OCI-LY7 (cell line): Measurements from ENCODE around the gene GLCE. TPM values are rescaled to one million over a fixed set of nuclear protein-coding genes. Genes with fewer than 3 reads are reported as not detected.

Experiments used
- BruUV-seq: library from RNA; stranded (reverse); fragments of 400-500 nt; replicated peaks from 2 replicates; lab custom pipeline; 2021; lab: Mats Ljungman, UMichigan
- CTCF ChIA-PET: fragments of 300-600 bp; sonication (Branson Sonifier 250); formaldehyde crosslinking; loops from one replicate; lab custom pipeline; 2022; ENCODE audit warnings: antibody characterized with exemption; ENCODE audit not compliant: unreplicated experiment; lab: Charles Lee
- POLR2A ChIA-PET: fragments of 300-600 bp; sonication (Branson Sonifier 250); formaldehyde crosslinking; loops from one replicate; lab custom pipeline; 2022; ENCODE audit warnings: antibody characterized with exemption; lab: Charles Lee
- DNase-seq: peaks from one replicate; pipeline ENCODE4 v3.0.0-alpha.2; 2015; ENCODE audit warnings: low spot score
- H2AFZ ChIP-seq: fragments of 200-600 bp; sonication (generic), shearing (Covaris generic); 2 replicates; pipeline ENCODE4 v1.6.1; 2014; ENCODE audit warnings: mild to moderate bottlenecking, antibody characterized with exemption, low read length, moderate library complexity
- H3K27ac ChIP-seq: fragments of 200-600 bp; sonication (generic); 2 replicates; pipeline ENCODE4 v1.5.1; 2014; ENCODE audit warnings: mixed run types, low read depth, mild to moderate bottlenecking, moderate library complexity, low read length, inconsistent platforms; ENCODE audit not compliant: poor library complexity, severe bottlenecking
- H3K36me3 ChIP-seq: fragments of 200-600 bp; sonication (generic); 2 replicates; pipeline ENCODE4 v1.6.1; 2014; ENCODE audit warnings: mild to moderate bottlenecking, antibody characterized with exemption, low read length, moderate library complexity, mixed read lengths; ENCODE audit not compliant: insufficient read depth
- H3K4me1 ChIP-seq: fragments of 200-600 bp; sonication (generic); 2 replicates; pipeline ENCODE4 v1.5.1; 2014; ENCODE audit warnings: mild to moderate bottlenecking, low read length; ENCODE audit not compliant: insufficient read depth, poor library complexity, severe bottlenecking
- H3K4me2 ChIP-seq: fragments of 200-600 bp; sonication (generic); 2 replicates; pipeline ENCODE4 v1.6.1; 2014; ENCODE audit warnings: mild to moderate bottlenecking, low read length
- H3K4me3 ChIP-seq: fragments of 200-600 bp; sonication (generic); 2 replicates; pipeline ENCODE4 v1.5.1; 2014; ENCODE audit warnings: mild to moderate bottlenecking, low read depth, low read length; ENCODE audit not compliant: poor library complexity, severe bottlenecking
- H3K79me2 ChIP-seq: fragments of 200-600 bp; sonication (generic); 2 replicates; pipeline ENCODE4 v1.6.1; 2016; ENCODE audit warnings: low read depth, mild to moderate bottlenecking, low read length, moderate library complexity, mixed read lengths; ENCODE audit not compliant: insufficient read depth
- H3K9me2 ChIP-seq: fragments of 200-600 bp; sonication (generic); 2 replicates; pipeline ENCODE4 v1.6.1; 2016; ENCODE audit warnings: mild to moderate bottlenecking, low read length, mixed read lengths; ENCODE audit not compliant: insufficient read depth
- H3K9me3 ChIP-seq: fragments of 200-600 bp; sonication (generic); 2 replicates; pipeline ENCODE4 v1.6.1; 2014; ENCODE audit warnings: mild to moderate bottlenecking, mixed run types, low read length, mixed read lengths
- H4K20me1 ChIP-seq: fragments of 200-600 bp; sonication (generic); 2 replicates; pipeline ENCODE4 v1.6.1; 2014; ENCODE audit warnings: mild to moderate bottlenecking, antibody characterized with exemption, low read length, moderate library complexity, mixed read lengths; ENCODE audit not compliant: insufficient read depth
- CTCF ChIP-seq: fragments of 200-600 bp; sonication (generic); conservative IDR thresholded peaks from 2 replicates; pipeline ENCODE4 v1.5.1; 2014; ENCODE audit warnings: mild to moderate bottlenecking, antibody characterized with exemption, low read length, moderate library complexity, mixed read lengths
- EZH2phosphoT487 ChIP-seq: fragments of 200-600 bp; sonication (generic); IDR thresholded peaks from 2 replicates; pipeline ENCODE4 v1.6.1; 2018; ENCODE audit warnings: low read depth, borderline replicate concordance, mild to moderate bottlenecking, mixed run types, antibody characterized with exemption, low read length, moderate library complexity, mixed read lengths
- intact Hi-C: fragments of 100-400 bp; cut with micrococcal nuclease; formaldehyde crosslinking; loops from one replicate; pipeline ENCODE4 v1.10.0; 2022; ENCODE audit not compliant: unreplicated experiment
- total RNA-seq, 2 experiments: library from RNA; depleted of rRNA in 1 of 2; stranded (reverse); fragments of >200 nt in 1 of 2; shearing (Covaris generic) in 1 of 2; gene quantifications; 2 replicates each; pipeline ENCODE4 v1.2.3, GENCODE V29; 2014 to 2022

GLCE gene
- total RNA-seq, 2 experiments from 2014 or later = 7.0 to 7.1 TPM

GRCh38 chr15:69135499-69135898 lies 24.9 kb upstream of the GLCE start:
- no peak overlapping the region for H2AFZ ChIP-seq
- no peak overlapping the region for H3K4me3 ChIP-seq
- no peaks in the 10 kb centered on the region for H3K9me2 ChIP-seq
- no peak overlapping the region for H3K4me2 ChIP-seq
- no TSS peak for BruUV-seq
- no peak overlapping the region for H3K27ac ChIP-seq
- no peaks in the 10 kb centered on the region for H3K9me3 ChIP-seq
- intact Hi-C loops = no loop called here
- DNase-seq = no peak
- no peaks in the 10 kb centered on the region for H3K79me2 ChIP-seq
- POLR2A ChIA-PET = no interaction called here
- TF ChIP-seq EZH2phosphoT487 (no peak), CTCF (no peak)
- H3K4me1 ChIP-seq = peaks cover 7% of the 10 kb centered on the region
- H3K36me3 ChIP-seq = no peaks in the 10 kb centered on the region
- no peaks in the 10 kb centered on the region for H4K20me1 ChIP-seq
- CTCF ChIA-PET = no interaction called here

DNA sequence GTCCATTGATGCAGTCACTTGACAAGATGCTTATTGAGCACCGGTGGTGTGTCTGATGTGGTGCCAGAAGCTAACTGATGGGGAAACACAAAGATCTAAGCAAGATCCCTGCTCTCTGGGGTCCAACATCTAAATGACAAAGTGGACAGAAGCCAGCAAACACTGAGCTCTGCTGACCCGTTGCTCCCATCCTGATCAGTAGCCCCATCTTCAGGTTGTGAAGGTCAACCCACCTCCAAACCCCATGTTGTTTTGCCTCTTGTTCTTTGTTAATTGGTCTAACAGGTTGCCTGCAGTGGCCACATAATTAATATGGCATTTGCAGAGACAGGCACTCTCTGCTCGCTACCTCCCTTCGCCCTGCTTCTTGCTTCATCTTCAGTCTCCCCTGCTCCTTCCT lies 21.5 kb upstream of the GLCE start:
- no peak overlapping the region for H3K27ac ChIP-seq
- intact Hi-C loops = no loop called here

More for the DNA sequence above, 21.5 kb upstream of the GLCE start:
- DNase-seq = no peak
- no peaks in the 10 kb centered on the region for H4K20me1 ChIP-seq
- H3K4me1 ChIP-seq = no peaks in the 10 kb centered on the region
- no peaks in the 10 kb centered on the region for H3K36me3 ChIP-seq
- CTCF ChIA-PET = no interaction called here
- no peaks in the 10 kb centered on the region for H3K9me2 ChIP-seq
- H2AFZ ChIP-seq = no peak overlapping the region
- H3K9me3 ChIP-seq = no peaks in the 10 kb centered on the region
- no peak overlapping the region for H3K4me3 ChIP-seq
- POLR2A ChIA-PET = interaction anchor here (0.6 kb wide), 1 partner anchor 482 kb away, joined by 3 read pairs; no protein-coding TSS in a partner anchor
- H3K4me2 ChIP-seq = no peak overlapping the region
- no TSS peak for BruUV-seq
- TF ChIP-seq EZH2phosphoT487 (no peak), CTCF (no peak)
- H3K79me2 ChIP-seq = no peaks in the 10 kb centered on the region
